GM18502 (cell line): ENCODE results near the gene STEAP2.

ENCODE experiments used
- ATAC-seq: cut with Tn5 transposase; IDR thresholded peaks from one replicate; pipeline ENCODE4 v1.9.1; 2021; ENCODE audit warnings: mild to moderate bottlenecking; ENCODE audit not compliant: unreplicated experiment, poor library complexity

STEAP2 gene

GRCh38 chr7:90267263-90267858 is 55.8 kb downstream of the STEAP2 start:
- no peak for ATAC-seq

- no peak for ATAC-seq
These were observed 57.6 kb downstream of the STEAP2 start for GRCh38 chr7:90269163-90269562.

GRCh38 chr7:90270431-90271178 is 59.1 kb downstream of the STEAP2 start:
- no peak for ATAC-seq

GRCh38 chr7:90271753-90272152 is 60.2 kb downstream of the STEAP2 start:
- ATAC-seq, result no peak

GRCh38 chr7:90272242-90272641 is 60.7 kb downstream of the STEAP2 start:
- no peak for ATAC-seq

- no peak for ATAC-seq
These were observed 62.6 kb downstream of the STEAP2 start for GRCh38 chr7:90274161-90274560.

- ATAC-seq, result no peak
These were observed 64.6 kb downstream of the STEAP2 start for GRCh38 chr7:90276033-90276728.
